Measurements from ENCODE around the gene ADGRG4.

Gene ADGRG4

GRCh38 chrX:136353526-136354093 is 52.8 kb downstream of the ADGRG4 start (continued):
- TF ChIP-seq ZBTB49 (tag by site-specific recombination; IDR thresholded peaks at IDR 0.05; ENCODE audit: low read depth) (no peak), ZNF776 (tag by site-specific recombination; IDR thresholded peaks at IDR 0.05; ENCODE audit: borderline replicate concordance) (no peak), IKZF3 (tag by site-specific recombination; IDR thresholded peaks at IDR 0.05) (no peak), ZXDB (tag by site-specific recombination; IDR thresholded peaks at IDR 0.05) (no peak), TRIM28 (IDR thresholded peaks at IDR 0.05; ENCODE audit: borderline replicate concordance, low read length) (no peak)

DNA sequence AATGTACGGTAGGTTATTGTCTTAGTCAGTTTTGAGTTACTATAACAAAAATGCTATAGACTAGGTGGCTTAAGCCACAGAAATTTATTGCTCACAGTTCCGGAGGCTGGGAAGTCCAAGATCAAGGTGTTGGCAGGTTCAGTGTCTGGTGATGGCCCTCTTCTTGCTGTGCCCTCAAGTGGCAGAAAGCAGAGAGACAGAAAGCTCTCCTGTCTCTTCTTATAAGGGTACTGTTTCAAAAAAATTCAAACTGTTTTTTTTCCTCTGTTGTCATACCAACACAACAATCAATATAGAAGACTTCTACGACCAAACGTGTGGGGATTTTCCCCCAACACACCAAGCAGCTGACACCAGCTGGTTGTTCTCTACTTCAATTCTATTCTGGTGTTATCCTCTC is 53.4 kb downstream of the ADGRG4 start:
- Histone ChIP-seq H3K4me1 (ENCODE audit: control insufficient read depth, insufficient read depth, low read length) (no peaks in the 10 kb centered on the region), H3K9me3 (ENCODE audit: control insufficient read depth, insufficient read depth, low read depth, low read length) (no peaks in the 10 kb centered on the region; the same call in 1 of the 2 replicates), H3K36me3 (ENCODE audit: control insufficient read depth in 2 of 2, insufficient read depth in 1 of 2, low read length in 2 of 2) (no peaks in the 10 kb centered on the region), H3K27ac (ENCODE audit: extremely low read depth, low read depth, low read length) (no peak overlapping the region), H3K4me3 (ENCODE audit: low read depth, low read length) (no peak overlapping the region)
- TF ChIP-seq ZNF2 (tag by site-specific recombination; IDR thresholded peaks at IDR 0.05) (no peak), ZNF747 (tag by site-specific recombination; IDR thresholded peaks at IDR 0.05) (no peak), ZNF707 (tag by site-specific recombination; IDR thresholded peaks at IDR 0.05) (no peak), ZNF114 (tag by site-specific recombination; IDR thresholded peaks at IDR 0.05) (no peak), ZNF701 (tag by site-specific recombination; IDR thresholded peaks at IDR 0.05) (no peak), HOXA7 (CRISPR knock-in tag; IDR thresholded peaks at IDR 0.05; ENCODE audit: borderline replicate concordance) (no peak), EGR2 (tag by site-specific recombination; IDR thresholded peaks at IDR 0.05; ENCODE audit: low read depth) (no peak), ZSCAN16 (tag by site-specific recombination; IDR thresholded peaks at IDR 0.05) (no peak), ZNF248 (tag by site-specific recombination; IDR thresholded peaks at IDR 0.05) (no peak), ZNF768 (tag by site-specific recombination; IDR thresholded peaks at IDR 0.05) (no peak), ZFP3 (tag by site-specific recombination; IDR thresholded peaks at IDR 0.05; ENCODE audit: low read depth) (no peak)
- TF ChIP-seq, protein P1, sequence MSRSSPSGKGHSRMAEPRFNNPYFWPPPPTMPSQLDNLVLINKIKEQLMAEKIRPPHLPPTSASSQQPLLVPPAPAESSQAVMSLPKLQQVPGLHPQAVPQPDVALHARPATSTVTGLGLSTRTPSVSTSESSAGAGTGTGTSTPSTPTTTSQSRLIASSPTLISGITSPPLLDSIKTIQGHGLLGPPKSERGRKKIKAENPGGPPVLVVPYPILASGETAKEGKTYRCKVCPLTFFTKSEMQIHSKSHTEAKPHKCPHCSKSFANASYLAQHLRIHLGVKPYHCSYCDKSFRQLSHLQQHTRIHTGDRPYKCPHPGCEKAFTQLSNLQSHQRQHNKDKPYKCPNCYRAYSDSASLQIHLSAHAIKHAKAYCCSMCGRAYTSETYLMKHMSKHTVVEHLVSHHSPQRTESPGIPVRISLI (tag by site-specific recombination; IDR thresholded peaks at IDR 0.05) = no peak
- CTCF ChIA-PET = interaction anchor here (0.6 to 1.3 kb wide), 2 partner anchors 17 to 617 kb away, joined by 3 to 4 read pairs; no protein-coding TSS in a partner anchor
- POLR2A ChIA-PET = no interaction called here

- ChIA-PET POLR2A (no interaction called here), CTCF (no interaction called here)
- Histone ChIP-seq H3K4me3 (ENCODE audit: low read depth, low read length) (no peak overlapping the region), H3K4me1 (ENCODE audit: control insufficient read depth, insufficient read depth, low read length) (no peaks in the 10 kb centered on the region), H3K9me3 (ENCODE audit: control insufficient read depth, insufficient read depth, low read depth, low read length) (no peaks in the 10 kb centered on the region), H3K27ac (ENCODE audit: extremely low read depth, low read depth, low read length) (no peak overlapping the region), H3K36me3 (ENCODE audit: control insufficient read depth in 2 of 2, insufficient read depth in 1 of 2, low read length in 2 of 2) (no peaks in the 10 kb centered on the region)
- TF ChIP-seq, protein P2, sequence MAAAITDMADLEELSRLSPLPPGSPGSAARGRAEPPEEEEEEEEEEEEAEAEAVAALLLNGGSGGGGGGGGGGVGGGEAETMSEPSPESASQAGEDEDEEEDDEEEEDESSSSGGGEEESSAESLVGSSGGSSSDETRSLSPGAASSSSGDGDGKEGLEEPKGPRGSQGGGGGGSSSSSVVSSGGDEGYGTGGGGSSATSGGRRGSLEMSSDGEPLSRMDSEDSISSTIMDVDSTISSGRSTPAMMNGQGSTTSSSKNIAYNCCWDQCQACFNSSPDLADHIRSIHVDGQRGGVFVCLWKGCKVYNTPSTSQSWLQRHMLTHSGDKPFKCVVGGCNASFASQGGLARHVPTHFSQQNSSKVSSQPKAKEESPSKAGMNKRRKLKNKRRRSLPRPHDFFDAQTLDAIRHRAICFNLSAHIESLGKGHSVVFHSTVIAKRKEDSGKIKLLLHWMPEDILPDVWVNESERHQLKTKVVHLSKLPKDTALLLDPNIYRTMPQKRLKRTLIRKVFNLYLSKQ (tag by site-specific recombination; IDR thresholded peaks at IDR 0.05; ENCODE audit: borderline replicate concordance) = no peak
- TF ChIP-seq ZNF16 (tag by site-specific recombination; IDR thresholded peaks at IDR 0.05; ENCODE audit: low read depth) (no peak), ZBTB6 (tag by site-specific recombination; IDR thresholded peaks at IDR 0.05) (no peak), ZNF175 (tag by site-specific recombination; IDR thresholded peaks at IDR 0.05) (no peak)
- TF ChIP-seq, protein P3, sequence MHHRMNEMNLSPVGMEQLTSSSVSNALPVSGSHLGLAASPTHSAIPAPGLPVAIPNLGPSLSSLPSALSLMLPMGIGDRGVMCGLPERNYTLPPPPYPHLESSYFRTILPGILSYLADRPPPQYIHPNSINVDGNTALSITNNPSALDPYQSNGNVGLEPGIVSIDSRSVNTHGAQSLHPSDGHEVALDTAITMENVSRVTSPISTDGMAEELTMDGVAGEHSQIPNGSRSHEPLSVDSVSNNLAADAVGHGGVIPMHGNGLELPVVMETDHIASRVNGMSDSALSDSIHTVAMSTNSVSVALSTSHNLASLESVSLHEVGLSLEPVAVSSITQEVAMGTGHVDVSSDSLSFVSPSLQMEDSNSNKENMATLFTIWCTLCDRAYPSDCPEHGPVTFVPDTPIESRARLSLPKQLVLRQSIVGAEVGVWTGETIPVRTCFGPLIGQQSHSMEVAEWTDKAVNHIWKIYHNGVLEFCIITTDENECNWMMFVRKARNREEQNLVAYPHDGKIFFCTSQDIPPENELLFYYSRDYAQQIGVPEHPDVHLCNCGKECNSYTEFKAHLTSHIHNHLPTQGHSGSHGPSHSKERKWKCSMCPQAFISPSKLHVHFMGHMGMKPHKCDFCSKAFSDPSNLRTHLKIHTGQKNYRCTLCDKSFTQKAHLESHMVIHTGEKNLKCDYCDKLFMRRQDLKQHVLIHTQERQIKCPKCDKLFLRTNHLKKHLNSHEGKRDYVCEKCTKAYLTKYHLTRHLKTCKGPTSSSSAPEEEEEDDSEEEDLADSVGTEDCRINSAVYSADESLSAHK (tag by site-specific recombination; IDR thresholded peaks at IDR 0.05) = no peak
- TF ChIP-seq, protein P4, sequence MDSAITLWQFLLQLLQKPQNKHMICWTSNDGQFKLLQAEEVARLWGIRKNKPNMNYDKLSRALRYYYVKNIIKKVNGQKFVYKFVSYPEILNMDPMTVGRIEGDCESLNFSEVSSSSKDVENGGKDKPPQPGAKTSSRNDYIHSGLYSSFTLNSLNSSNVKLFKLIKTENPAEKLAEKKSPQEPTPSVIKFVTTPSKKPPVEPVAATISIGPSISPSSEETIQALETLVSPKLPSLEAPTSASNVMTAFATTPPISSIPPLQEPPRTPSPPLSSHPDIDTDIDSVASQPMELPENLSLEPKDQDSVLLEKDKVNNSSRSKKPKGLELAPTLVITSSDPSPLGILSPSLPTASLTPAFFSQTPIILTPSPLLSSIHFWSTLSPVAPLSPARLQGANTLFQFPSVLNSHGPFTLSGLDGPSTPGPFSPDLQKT (IDR thresholded peaks at IDR 0.05; ENCODE audit: borderline replicate concordance, low read depth, low read length) = no peak
These were observed 68.6 kb downstream of the ADGRG4 start for GRCh38 chrX:136369377-136369776.

All from HEK293 (cell line).